ENCODE results near the gene EXOSC6.
"Not testable (repeated sequence)": the region's sequence is repeated elsewhere in the genome, so short reads cannot be mapped to it uniquely, and the experiment has no call there.

- TF ChIP-seq CTCF, POLR2A (IDR thresholded peaks at IDR 0.05): not testable (repeated sequence)
Observed at GRCh38 chr16:70203508-70203907, 48.2 kb downstream of the EXOSC6 start.
